HG02885 (cell line): ENCODE data around the gene C5orf22.
"Not testable (repeated sequence)": the region's sequence is repeated elsewhere in the genome, so short reads cannot be mapped to it uniquely, and the experiment has no call there.

ENCODE experiments used
- ATAC-seq: cut with Tn5 transposase; IDR thresholded peaks from one replicate; pipeline ENCODE4 v1.9.1; 2021; ENCODE audit warnings: mild to moderate bottlenecking; ENCODE audit not compliant: unreplicated experiment, poor library complexity

Gene C5orf22

DNA sequence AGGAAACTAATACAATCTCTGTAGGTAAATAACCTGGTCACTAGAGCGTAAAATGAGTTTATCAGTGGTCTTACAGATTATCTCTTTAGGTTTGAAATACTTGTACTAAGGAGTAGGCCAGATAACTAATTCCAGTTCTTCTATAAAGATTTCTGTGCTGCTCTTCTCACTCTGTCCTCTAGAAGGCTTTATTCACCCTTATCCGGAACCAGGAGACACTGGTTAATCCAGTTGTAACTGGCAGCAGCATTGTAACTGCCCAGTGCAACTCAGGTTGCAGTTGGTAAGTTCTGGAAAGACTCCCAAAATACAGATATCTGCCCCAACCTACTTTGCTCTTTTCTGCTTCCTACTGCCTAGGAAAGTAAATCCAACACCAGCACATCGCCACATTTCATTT lies 19.8 kb downstream of the C5orf22 start:
- no peak for ATAC-seq

DNA sequence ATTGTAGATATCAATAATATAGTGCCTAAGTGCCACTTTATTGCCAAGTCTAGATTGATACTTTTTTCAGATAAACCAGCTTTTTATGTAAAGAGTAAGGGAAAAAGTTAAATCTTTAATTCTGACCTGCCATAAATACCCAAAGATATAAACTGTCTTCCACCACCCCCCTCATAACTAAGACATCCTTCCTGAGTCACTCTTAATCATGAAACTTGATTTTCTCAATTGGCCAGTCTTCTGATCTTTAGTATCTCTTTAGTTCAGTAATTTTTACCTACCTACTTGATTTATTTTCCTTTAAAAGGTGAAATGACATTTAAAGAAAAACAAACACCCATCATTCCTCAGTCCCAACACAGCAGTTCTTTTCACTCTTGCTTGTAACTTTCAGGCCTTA lies 21.8 kb downstream of the C5orf22 start:
- ATAC-seq: no peak

DNA sequence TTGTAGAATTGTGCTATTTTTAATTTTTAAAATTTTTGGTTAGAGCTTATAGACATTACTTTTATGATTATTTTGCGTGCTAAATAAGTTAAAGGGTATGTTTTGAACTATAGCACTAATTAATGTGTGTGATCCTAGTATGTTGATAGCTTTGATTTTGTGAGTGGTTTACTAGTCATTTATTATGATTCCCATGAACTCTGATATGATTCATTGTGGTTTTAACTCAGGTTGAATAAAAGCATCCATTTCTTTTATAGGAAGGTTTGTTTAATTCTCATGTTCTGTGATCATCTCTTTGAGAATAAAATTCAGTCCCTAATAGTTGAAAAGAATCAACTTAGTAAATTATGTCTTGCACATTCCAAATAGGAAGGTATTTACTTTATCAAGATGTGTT lies 22.5 kb downstream of the C5orf22 start:
- ATAC-seq: no peak

DNA sequence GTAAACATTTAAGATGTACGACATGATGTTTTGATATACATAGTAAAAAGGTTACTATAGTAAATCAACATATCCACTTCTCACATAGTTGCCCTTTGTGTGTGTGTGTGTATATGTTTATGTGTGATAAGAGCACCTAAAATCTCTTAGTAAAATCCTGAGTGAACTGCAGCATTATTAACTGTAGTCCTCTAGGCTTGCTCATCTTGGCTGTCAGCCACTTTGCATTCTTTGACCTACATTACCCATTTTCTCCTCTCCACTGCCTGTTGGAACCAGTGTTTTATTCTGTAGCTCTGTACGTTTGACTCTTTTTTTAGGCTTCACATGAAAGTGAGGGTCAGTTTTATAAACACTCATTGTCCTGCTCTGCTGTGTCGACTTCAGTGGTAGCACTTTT lies 24.4 kb downstream of the C5orf22 start:
- ATAC-seq: no peak

DNA sequence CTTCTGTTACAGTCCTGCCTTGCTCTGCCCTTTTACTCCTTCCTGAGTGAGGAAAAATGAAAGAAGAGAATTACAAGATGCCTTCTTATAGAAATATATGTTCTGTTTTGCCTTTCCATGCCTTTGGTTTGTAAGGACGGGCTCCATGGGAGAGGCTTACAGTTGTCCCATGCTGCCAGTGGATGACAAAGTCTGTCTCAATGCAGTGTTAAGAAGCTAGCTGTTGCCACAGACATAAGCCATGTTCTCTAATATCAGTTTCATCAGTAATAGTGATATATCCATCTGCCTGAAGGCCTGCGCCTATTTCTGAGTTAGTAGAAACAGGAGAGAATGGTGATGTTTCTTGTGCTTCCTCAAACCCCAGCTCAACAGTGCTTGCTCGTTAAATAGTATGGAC lies 27.8 kb downstream of the C5orf22 start:
- ATAC-seq: no peak

DNA sequence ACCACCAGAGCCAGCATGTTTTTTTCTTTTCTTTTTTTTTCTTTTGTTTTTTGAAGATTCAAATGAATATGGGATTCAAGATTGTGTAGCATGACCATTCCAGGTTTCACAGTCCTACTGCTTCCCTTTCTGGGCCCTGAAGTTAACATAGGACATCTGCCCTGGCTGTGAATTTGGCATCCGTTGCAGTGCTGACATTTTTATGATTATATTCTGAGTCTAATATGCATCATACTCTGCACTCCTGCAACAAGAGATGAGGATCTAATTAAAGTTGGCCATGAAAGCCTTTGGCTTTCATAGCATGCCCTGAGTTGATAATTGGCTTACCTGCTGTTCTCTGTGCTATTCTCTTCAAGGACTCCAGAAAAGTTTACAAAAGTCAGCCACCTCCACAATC lies 29.8 kb downstream of the C5orf22 start:
- ATAC-seq: no peak

DNA sequence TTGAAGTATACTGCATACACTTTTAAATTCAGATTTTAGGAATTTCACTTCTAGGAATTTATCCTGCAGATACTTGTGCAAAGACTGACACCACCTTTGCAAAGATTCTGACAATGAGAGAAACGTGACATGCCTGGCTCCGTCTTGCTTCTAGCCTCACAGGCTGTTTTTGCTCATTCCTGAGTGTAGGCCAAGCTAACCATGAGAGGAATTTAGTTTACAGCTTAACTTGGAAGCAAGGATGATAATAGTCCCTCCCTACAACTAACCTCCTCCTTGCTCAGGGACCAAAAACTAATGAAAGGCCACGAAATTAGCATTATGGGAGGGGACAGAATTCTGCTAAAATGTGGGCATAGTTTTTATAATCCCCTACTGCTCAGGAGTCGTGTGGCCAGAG lies 31.1 kb downstream of the C5orf22 start:
- ATAC-seq: no peak

DNA sequence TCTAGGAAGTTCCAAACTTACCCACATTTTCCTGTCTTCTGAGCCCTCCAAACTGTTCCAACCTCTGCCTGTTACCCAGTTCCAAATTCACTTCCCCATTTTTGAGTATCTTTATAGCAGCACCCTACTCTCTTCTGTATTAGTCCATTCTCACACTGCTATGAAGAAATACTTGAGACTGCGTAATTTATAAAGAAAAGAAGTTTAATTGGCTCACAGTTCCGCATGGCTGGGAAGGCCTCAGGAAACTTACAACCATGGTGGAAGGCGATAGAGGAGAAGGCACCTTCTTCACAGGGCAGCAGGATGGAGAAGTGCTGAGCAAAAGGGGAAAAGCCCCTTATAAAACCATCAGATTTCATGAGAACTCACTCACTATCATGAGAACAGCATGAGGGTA lies 34.3 kb downstream of the C5orf22 start:
- not testable (repeated sequence) for ATAC-seq

DNA sequence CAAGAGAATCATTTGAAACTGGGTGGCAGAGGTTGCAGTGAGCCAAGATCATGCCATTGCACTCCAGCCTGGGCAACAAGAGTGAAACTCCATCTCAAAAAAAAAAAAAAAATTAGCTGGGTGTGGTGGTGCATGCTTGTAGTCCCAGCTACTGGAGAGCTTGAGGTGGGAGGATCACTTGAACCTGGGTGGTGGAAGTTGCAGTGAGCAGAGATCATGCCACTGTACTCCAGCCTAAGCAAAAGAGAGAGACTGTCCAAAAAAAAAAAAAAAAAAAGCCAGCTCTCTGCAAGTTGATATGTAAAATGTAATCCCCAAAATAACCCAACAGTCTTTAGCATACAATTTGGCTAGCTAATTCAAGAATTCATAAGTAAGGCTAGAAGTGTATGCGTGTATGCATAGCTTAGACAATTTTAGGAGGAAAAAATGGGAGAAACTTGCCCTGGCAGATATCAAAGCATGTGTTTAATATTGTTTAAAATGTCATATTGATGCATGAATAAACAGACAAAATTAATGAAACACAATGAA lies 36.3 kb downstream of the C5orf22 start:
- no peak for ATAC-seq

DNA sequence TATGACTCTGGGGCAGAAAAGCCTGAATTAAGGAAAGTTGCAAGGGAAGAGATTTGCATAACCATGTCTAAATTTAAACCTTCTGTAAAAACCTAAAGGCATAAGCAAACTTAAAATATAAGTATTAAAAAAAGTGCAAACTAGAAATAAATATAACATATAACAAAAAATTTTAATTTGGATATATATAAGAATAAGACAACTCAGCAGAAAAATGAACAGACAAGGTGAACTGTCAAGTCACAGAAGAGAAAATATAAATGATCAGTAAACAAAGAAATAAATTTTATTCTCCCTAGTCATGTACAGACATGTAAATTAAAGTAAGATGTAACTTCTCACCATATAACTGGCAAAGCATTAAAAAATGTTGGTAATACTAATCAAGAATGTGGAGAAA lies 37.0 kb downstream of the C5orf22 start:
- ATAC-seq: no peak

DNA sequence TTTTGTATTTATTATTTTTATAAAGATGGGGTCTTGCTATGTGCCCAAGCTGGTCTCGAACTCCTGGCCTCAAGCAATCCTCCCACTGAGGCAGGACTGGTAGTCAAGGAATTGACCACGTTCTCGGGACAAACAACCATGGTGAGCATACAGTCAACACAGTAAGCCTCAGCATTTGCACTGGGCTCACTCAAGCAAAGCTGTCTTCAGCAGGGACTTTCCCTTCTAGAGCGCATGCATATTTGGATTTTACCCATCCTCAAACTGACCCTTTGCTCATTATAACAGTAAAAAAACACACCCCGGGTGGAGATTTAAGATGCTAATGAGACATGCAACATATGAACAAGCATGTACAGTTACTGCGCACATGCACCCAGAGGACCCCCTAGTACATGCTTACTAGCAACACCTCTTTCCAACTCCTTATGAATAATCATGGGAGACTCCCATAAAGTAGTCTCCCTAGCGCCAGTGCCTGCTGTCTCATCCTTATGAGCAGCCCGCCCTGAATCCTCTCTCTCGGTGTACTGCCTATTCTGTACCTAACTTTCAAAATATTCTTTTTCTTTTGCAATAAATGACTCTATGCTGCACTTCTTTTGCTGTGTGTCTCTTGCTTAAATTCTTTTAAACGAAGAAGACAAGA lies 41.5 kb downstream of the C5orf22 start:
- ATAC-seq: peak; percentile 97

DNA sequence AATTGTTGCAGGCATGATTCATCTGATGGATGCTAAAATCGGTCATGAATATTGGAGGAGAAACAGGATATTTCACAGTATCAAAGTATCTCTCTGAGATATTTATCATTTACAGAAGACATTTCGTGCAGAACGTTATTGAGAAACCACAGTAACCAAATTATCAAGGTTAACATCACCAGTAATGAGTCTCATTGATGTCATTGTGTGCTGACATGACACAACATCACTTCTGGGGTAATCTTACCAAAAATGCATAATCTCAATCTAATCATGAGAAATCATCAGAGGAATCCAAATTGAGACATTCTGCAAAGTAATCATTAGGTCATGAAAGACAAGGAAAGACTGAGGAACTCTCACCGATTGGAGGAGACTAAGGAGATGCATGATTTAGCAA lies 42.7 kb downstream of the C5orf22 start:
- ATAC-seq: no peak

DNA sequence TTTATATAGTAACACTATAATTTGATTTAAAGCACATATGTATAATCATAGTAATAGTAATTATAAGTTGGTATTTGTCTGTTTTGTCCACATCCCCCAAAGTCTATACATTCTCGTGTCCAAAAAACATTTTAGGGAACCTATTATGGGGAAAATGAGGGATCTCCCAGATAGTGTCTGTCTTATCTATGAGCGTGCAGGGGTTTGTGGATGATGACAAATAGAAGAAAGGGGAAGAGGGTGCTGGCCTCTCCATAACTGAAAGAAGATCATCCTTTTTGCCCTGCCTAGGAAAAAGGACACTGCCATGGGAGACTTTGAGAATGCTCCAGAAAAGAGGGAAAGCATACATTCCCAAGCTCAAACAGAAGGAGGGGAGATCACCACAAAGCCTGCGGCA lies 45.3 kb downstream of the C5orf22 start:
- ATAC-seq: no peak

DNA sequence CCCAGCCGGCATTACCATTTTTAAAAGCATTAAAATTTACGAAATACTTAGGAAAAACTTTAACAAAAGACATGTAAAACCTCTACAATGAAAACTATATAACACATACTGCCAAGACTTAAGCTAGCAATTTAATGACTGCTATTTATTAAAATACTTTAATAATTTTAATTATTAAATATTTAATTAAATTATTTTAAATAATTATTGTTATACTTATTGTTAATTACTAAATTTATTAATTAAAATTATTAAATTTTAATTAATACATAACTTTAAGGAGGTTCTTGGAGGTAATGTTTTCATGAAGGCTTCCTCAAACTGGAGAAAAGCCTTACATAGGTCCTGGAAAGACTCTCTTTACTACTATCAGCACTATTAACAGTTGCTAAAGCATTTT lies 47.5 kb downstream of the C5orf22 start:
- ATAC-seq: no peak

DNA sequence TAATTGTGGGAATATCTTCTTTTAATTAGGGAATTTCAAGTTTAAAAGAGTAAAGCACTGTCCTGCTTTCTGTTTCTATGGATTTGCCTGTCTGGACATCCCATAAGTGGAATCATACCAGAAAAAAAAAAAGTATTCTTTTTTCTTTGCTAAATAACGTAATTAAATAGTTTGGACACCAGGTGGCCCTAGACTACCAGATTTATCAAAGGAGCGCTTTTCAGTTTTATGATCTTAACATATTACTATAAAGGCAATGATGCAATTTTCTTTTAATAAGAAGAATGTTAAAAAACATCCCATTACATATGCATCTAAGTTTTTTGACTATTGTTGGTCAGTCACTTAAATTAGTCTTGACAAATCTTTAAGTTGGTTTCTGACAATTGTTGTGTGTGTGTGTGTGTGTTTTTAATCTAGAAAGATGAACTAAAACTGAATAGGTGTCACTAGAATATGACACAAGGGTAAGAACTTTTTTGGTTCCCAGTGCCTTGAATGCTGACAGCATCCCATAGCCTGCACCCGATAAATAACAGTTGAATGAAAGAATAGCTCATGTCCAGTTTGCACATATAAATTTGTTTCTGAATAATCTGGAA lies 49.5 kb downstream of the C5orf22 start:
- no peak for ATAC-seq

DNA sequence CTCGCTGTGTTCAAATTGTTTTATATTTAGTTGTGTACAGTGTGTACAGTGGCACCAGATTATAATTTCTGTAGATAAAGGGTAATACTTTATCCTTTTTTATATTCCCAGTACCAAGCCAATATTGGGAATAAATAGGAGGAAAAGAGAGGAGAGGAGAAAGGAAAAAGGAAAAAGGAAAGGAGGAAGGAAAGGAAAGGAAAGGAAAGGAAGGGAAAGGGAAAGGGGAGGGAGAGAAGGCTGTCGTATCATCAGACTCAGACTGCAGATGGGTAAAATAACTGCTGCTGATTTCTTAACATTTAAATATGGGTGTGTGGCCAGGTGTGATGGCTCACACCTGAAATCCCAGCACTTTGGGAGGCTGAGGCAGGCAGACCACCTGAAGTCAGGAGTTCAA lies 51.0 kb downstream of the C5orf22 start:
- no peak for ATAC-seq

DNA sequence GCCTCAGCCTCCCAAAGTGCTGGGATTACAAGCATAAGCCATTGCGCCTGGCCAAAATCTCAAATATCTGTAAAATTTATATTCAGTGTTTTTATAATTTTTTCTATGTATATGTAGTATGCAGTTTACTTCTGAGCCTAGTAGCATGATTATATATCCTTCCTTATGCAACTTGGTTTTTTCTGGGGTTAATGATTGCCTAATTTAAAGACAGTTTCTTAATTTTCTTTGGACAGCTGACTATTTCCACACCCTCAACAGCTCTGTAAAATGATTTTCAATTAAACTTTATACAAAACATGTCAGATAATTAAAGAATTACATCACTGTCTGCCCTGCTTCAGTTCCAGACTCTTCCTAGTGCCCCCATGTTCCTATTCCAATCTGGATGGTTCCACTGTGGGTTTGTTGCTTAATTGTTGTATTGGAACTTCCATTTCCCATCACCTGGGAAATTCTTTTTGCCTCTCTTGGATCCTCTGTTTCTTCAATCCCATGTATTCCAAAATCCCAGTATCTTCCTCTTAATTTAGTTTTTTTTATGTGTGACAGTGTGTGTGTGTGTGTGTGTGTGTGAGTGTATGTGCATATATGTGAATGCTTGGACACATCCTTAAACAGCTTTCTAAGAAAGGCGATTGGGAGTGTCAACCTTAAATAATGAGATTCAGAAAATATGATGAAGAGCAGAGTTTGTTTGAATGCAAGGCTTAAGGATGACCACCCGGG lies 53.2 kb downstream of the C5orf22 start:
- ATAC-seq: no peak

DNA sequence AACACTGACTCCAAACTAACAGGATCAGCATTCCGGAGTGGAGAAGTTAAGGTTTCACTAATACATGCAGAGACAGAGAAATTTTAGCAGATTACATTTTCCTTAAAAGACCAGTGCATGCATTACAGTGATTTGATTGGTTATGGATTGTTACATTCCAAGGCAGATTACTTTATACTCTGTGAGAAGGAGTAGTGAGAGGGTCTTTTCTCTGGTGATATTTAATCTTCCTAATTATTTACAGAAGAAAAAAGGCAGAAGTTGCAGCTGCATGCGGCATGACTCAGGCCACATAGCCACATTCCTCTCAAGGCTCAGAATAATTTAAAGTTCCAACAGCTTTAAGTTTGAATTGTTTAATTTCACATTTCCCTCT lies 53.8 kb downstream of the C5orf22 start:
- no peak for ATAC-seq

DNA sequence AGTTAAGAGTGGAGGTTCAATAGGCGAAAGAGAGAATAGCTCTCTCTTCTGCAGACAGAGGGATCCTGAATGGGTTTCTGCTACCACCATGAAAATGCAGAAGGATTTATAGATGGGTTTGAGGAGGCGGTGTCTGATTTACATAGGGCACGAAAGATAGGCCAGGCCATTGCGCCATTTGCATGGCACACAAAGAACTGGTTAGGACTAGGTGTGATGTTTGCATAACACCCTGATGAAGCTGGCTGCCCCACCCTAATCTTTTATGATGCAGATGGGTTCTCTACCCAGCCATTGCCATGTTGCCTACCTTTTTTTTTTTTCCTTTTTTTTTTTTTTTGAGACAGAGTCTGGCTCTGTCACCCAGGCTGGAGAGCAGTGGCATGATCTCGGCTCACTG lies 55.4 kb downstream of the C5orf22 start:
- no peak for ATAC-seq

DNA sequence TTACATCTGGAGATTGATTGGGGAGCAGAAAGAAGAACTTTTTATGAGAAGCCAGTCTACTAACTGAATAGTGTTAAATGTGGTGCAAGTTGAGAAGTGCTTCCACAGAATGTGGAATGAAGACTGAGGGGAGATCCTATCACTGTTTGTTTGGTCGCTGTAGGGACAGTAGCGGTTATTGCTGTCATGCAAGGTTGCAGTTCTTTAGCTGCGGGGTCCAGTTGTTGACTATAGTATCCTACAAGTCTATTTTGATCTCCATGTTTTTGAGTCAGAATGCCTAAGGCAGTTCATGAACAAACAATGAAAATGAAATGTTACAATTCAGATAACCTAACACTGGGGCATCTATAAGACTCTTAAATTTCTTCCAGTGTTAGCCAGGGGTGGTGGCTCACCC lies 61.6 kb downstream of the C5orf22 start:
- ATAC-seq: no peak

DNA sequence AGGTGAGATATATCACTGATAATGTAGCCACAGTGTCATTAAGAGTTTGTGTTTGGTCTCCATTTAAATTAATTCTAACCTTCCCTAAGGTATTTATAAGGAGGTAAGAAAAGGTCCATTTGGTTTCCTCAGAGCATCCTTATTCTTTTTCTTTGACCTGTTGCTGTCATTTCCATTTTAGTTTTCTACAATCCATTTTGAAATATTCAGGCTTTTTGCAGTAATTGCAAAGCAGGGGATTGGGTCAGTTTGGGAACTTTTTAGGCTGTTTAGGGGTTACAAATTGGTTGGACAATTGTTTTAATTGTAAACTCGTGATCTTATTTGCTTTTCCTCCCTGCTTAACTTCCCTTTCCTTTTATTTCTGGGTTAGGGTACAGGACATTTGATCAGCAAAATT lies 64.3 kb downstream of the C5orf22 start:
- ATAC-seq: no peak
